A673 (cell line): Measurements from ENCODE around the gene KCNJ5. TPM values are rescaled to one million over a fixed set of nuclear protein-coding genes. Genes with fewer than 3 reads are reported as not detected.

Experiments used
- BruUV-seq: library from RNA; stranded (reverse); fragments of 400-500 nt; replicated peaks from 2 replicates; lab custom pipeline; 2021; lab: Mats Ljungman, UMichigan
- CTCF ChIA-PET: fragments of 300-600 bp; sonication (Branson Sonifier 250); formaldehyde crosslinking; loops from one replicate; lab custom pipeline; 2022; ENCODE audit warnings: antibody characterized with exemption; lab: Charles Lee
- POLR2A ChIA-PET: fragments of 300-600 bp; sonication (Branson Sonifier 250); formaldehyde crosslinking; loops from one replicate; lab custom pipeline; 2022; ENCODE audit warnings: antibody characterized with exemption; ENCODE audit not compliant: low non-redundant PET; lab: Charles Lee
- DNase-seq: peaks from one replicate; pipeline ENCODE4 v3.0.0-alpha.2; 2015; ENCODE audit warnings: low spot score
- H3K27ac ChIP-seq: fragments of 200-600 bp; sonication (generic); 2 replicates; pipeline ENCODE4 v1.5.1; 2016; ENCODE audit warnings: mixed run types, low read depth, mild to moderate bottlenecking, mixed read lengths, antibody characterized with exemption, low read length; ENCODE audit not compliant: poor library complexity, severe bottlenecking
- H3K27me3 ChIP-seq: fragments of 200-600 bp; sonication (generic); replicated peaks from 2 replicates; pipeline ENCODE4 v1.6.1; 2017; ENCODE audit warnings: mixed run types, low read depth, mild to moderate bottlenecking, mixed read lengths, antibody characterized with exemption, low read length; ENCODE audit not compliant: insufficient read depth, poor library complexity
- H3K36me3 ChIP-seq: fragments of 200-600 bp; sonication (generic); 2 replicates; pipeline ENCODE4 v1.6.1; 2016; ENCODE audit warnings: mixed run types, mild to moderate bottlenecking, mixed read lengths, antibody characterized with exemption, low read length; ENCODE audit not compliant: insufficient read depth, poor library complexity, severe bottlenecking
- H3K4me1 ChIP-seq: fragments of 200-600 bp; sonication (generic); 2 replicates; pipeline ENCODE4 v1.6.1; 2017; ENCODE audit warnings: mixed run types, mild to moderate bottlenecking, mixed read lengths, antibody characterized with exemption, low read length; ENCODE audit not compliant: insufficient read depth, poor library complexity, severe bottlenecking
- H3K4me3 ChIP-seq: fragments of 200-600 bp; sonication (generic); 2 replicates; pipeline ENCODE4 v1.5.1; 2016; ENCODE audit warnings: low read depth, mixed run types, mild to moderate bottlenecking, mixed read lengths, low read length; ENCODE audit not compliant: poor library complexity, severe bottlenecking
- H3K9me3 ChIP-seq: fragments of 200-600 bp; sonication (generic); 2 replicates; pipeline ENCODE4 v1.6.1; 2016; ENCODE audit warnings: mixed run types, low read depth, mild to moderate bottlenecking, mixed read lengths, antibody characterized with exemption, low read length; ENCODE audit not compliant: poor library complexity, severe bottlenecking
- EZH2 ChIP-seq: fragments of 200-600 bp; sonication (generic); IDR thresholded peaks from 2 replicates; pipeline ENCODE4 v1.6.1; 2017; ENCODE audit warnings: borderline replicate concordance, low read depth, mild to moderate bottlenecking, mixed read lengths, antibody characterized with exemption, low read length; ENCODE audit not compliant: poor library complexity, severe bottlenecking
- intact Hi-C: fragments of 100-400 bp; cut with micrococcal nuclease; formaldehyde crosslinking; loops from one replicate; pipeline ENCODE4 v1.10.0; 2022; ENCODE audit not compliant: unreplicated experiment
- total RNA-seq: library from RNA; stranded (reverse); gene quantifications from 2 replicates; pipeline ENCODE4 v1.2.3, GENCODE V29; 2021
- TF ChIP-seq, protein P1 (sequence below): fragments of 300-800, 200-600 bp; sonication (generic); conservative IDR thresholded peaks from 2 replicates; pipeline ENCODE4 v1.5.1; 2017; ENCODE audit warnings: low read depth, mild to moderate bottlenecking, antibody characterized with exemption, low read length, moderate library complexity, mixed read lengths

The KCNJ5 gene
- total RNA-seq, 1 experiment from 2014 or later: not detected

DNA sequence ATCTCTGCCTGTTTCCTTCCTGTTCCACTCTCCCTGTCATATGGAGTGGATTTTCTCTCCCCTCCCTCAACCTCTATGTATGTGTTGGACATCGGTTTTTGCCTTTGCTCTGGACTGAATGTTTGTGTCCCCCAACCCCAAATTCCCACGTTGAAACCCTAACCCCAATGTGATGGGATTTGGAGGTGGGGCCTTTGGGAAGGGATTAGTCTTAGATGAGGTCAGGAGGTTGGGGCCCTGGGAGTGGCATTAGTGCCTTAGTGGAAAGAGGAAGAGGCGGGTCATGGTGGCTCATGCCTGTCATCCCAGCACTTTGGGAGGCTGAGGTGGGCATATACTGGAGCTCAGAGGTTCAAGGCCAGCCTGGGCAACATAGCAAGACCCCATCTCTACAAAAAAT is 39.9 kb downstream of the KCNJ5 start:
- Histone ChIP-seq H3K27ac (no peak overlapping the region), H3K9me3 (no peaks in the 10 kb centered on the region), H3K36me3 (no peaks in the 10 kb centered on the region), H3K4me3 (no peak overlapping the region), H3K4me1 (peaks cover 9% of the 10 kb centered on the region), H3K27me3 (no peaks in the 10 kb centered on the region)
- intact Hi-C loops: no loop called here
- CTCF ChIA-PET: no interaction called here
- no peak for DNase-seq
- no TSS peak for BruUV-seq
- TF ChIP-seq, protein P1, sequence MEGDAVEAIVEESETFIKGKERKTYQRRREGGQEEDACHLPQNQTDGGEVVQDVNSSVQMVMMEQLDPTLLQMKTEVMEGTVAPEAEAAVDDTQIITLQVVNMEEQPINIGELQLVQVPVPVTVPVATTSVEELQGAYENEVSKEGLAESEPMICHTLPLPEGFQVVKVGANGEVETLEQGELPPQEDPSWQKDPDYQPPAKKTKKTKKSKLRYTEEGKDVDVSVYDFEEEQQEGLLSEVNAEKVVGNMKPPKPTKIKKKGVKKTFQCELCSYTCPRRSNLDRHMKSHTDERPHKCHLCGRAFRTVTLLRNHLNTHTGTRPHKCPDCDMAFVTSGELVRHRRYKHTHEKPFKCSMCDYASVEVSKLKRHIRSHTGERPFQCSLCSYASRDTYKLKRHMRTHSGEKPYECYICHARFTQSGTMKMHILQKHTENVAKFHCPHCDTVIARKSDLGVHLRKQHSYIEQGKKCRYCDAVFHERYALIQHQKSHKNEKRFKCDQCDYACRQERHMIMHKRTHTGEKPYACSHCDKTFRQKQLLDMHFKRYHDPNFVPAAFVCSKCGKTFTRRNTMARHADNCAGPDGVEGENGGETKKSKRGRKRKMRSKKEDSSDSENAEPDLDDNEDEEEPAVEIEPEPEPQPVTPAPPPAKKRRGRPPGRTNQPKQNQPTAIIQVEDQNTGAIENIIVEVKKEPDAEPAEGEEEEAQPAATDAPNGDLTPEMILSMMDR: no peak
- no peak for TF ChIP-seq EZH2
- POLR2A ChIA-PET: no interaction called here

DNA sequence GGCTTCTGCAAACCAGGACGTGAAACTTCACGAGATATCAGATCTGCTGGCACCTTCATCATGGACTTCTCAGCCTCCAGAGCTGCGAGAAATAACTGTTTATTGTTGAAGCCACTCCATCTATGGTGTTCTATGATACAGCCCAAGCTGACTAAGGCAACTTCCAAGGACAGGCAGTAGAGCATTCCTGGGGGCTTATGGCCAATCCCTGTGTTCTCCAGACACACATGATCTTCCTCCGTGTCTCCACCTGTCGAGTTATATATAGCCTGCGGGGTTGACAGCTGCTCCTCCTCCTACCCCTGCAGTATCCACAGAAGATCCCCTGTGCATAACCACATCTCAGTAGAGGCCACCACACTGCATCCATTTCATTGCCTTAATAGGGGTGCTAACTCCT is 40.5 kb downstream of the KCNJ5 start:
- Histone ChIP-seq H3K27ac (no peak overlapping the region), H3K9me3 (no peaks in the 10 kb centered on the region), H3K36me3 (no peaks in the 10 kb centered on the region), H3K27me3 (no peaks in the 10 kb centered on the region), H3K4me3 (no peak overlapping the region), H3K4me1 (peaks cover 6% of the 10 kb centered on the region)
- no peak for DNase-seq
- intact Hi-C loops: no loop called here
- no TSS peak for BruUV-seq
- TF ChIP-seq, protein P1: no peak
- no peak for TF ChIP-seq EZH2
- ChIA-PET POLR2A (no interaction called here), CTCF (no interaction called here)

DNA sequence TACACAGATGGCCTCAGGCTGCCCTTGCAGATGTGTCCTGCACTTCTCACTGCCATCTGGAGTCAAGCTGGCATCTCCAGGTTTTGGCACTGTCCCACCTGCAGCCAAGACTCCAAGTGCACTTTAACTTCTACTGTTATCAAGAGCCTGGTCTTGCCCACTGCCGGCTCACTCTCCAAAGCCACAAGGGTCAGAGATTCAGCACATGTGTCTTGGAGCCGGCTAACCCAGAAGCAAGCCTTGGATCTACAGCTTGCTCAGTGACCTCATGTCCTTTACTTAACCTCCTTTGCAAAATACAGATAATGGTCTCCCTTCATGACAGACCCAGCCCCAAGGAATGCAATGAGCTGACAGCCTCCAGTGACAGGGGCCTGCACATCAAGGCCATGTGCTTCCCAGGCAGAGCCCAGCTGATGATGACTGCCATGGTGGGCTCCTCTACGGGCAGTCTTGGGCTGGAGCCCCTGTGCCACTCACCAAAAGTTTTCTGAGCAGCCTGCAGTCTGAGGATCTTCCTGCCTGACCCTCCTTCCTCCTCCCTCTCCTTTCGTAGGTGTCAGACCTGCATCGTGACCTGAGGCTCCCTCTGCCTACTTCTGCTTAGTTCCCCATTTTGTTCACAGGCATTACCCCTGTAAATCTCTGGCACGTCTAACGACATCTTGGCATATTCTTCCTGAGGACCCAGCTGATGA is 42.5 kb downstream of the KCNJ5 start:
- H3K27ac ChIP-seq: no peak overlapping the region
- DNase-seq: no peak
- no peaks in the 10 kb centered on the region for H3K9me3 ChIP-seq
- H3K4me1 ChIP-seq: peaks cover 6% of the 10 kb centered on the region
- no peak overlapping the region for H3K4me3 ChIP-seq
- BruUV-seq: no TSS peak
- intact Hi-C loops: no loop called here
- no peaks in the 10 kb centered on the region for H3K36me3 ChIP-seq
- H3K27me3 ChIP-seq: no peaks in the 10 kb centered on the region
- ChIA-PET POLR2A (no interaction called here), CTCF (no interaction called here)
- TF ChIP-seq, protein P1: no peak
- TF ChIP-seq EZH2: no peak
